ENCODE measurements around the gene DCTPP1. TPM values are rescaled to one million over a fixed set of nuclear protein-coding genes. Genes with fewer than 3 reads are reported as not detected.

The DCTPP1 gene
- total and polyA plus RNA-seq, 9 of the 15 experiments (the other 6 are each of a cell fraction or from before 2014, with no cell fraction given) = 45.0 to 132 (median 80.6) TPM

Small RNA genes within 50 kb of the gene (small RNA-seq; reads per million reads assigned to genes)
- gene RF00019 (not detected), gene RF00406 (3.8 reads per million, percentile 90 among the genes with 10 or more reads in this experiment)

Other genes starting within 250 kb of the DCTPP1 start
Only the 7 nearest of the 21 such genes appear.
- 28.9 and 37.9 TPM in 2 replicates for gene TBC1D10B, start 59.5 kb downstream of the DCTPP1 start, total RNA-seq (2014; rRNA removed)
- gene TBC1D10B, start 59.5 kb downstream of the DCTPP1 start, total RNA-seq (2014; rRNA removed; fragmentation: Illumina TruSeq; extraction: Trizol) = 11.9 and 12.6 TPM in 2 replicates
- gene TBC1D10B, start 59.5 kb downstream of the DCTPP1 start, total RNA-seq (2015; rRNA removed; fragmentation: Illumina TruSeq; extraction: Trizol) = 16.9 and 17.5 TPM in 2 replicates
- 52.1 and 55.4 TPM in 2 replicates for gene TBC1D10B, start 59.5 kb downstream of the DCTPP1 start, total RNA-seq (2021)
- 11.5 and 13.7 TPM in 2 replicates for gene TBC1D10B, start 59.5 kb downstream of the DCTPP1 start, polyA plus RNA-seq (2011; rRNA removed)
- gene TBC1D10B, start 59.5 kb downstream of the DCTPP1 start, polyA plus RNA-seq (2014; fragmentation: Illumina TruSeq; extraction: Trizol) = 24.4 and 28.4 TPM in 2 replicates
- gene TBC1D10B, start 59.5 kb downstream of the DCTPP1 start, polyA plus RNA-seq (2014; fragmentation: Nextera tagmentation; extraction: Ambion mirVana) = 1 to 10 TPM; 2.2 to 2.3 TPM
- gene TBC1D10B, start 59.5 kb downstream of the DCTPP1 start, polyA plus RNA-seq (2014; rRNA removed) = 24.0 and 27.9 TPM in 2 replicates
- 1.7 TPM in 1 of 2 replicates, not detected in the other for gene MYL11, start 55.2 kb downstream of the DCTPP1 start, total RNA-seq (2014; rRNA removed)
- gene MYL11, start 55.2 kb downstream of the DCTPP1 start, total RNA-seq (2014; rRNA removed; fragmentation: Illumina TruSeq; extraction: Trizol) = not detected in 2 replicates
- gene MYL11, start 55.2 kb downstream of the DCTPP1 start, total RNA-seq (2015; rRNA removed; fragmentation: Illumina TruSeq; extraction: Trizol) = 1.5 and 2.0 TPM in 2 replicates
- 1.5 and 1.7 TPM in 2 replicates for gene MYL11, start 55.2 kb downstream of the DCTPP1 start, total RNA-seq (2021)
- 0.31 TPM in 1 of 2 replicates, not detected in the other for gene MYL11, start 55.2 kb downstream of the DCTPP1 start, polyA plus RNA-seq (2011; rRNA removed)
- not detected in 2 replicates for gene MYL11, start 55.2 kb downstream of the DCTPP1 start, polyA plus RNA-seq (2014; fragmentation: Illumina TruSeq; extraction: Trizol)
- under 1 TPM; 0.52 to 0.73 TPM for gene MYL11, start 55.2 kb downstream of the DCTPP1 start, polyA plus RNA-seq (2014; fragmentation: Nextera tagmentation; extraction: Ambion mirVana)
- 0.62 TPM in 1 of 2 replicates, not detected in the other for gene MYL11, start 55.2 kb downstream of the DCTPP1 start, polyA plus RNA-seq (2014; rRNA removed)
- gene SEPTIN1, start 47.5 kb downstream of the DCTPP1 start, total RNA-seq (2014; rRNA removed) = 2.3 and 3.0 TPM in 2 replicates
- 1.2 TPM in 2 replicates for gene SEPTIN1, start 47.5 kb downstream of the DCTPP1 start, total RNA-seq (2014; rRNA removed; fragmentation: Illumina TruSeq; extraction: Trizol)
- 0.69 and 0.72 TPM in 2 replicates for gene SEPTIN1, start 47.5 kb downstream of the DCTPP1 start, total RNA-seq (2015; rRNA removed; fragmentation: Illumina TruSeq; extraction: Trizol)
- gene SEPTIN1, start 47.5 kb downstream of the DCTPP1 start, total RNA-seq (2021) = 4.2 and 5.6 TPM in 2 replicates
- gene SEPTIN1, start 47.5 kb downstream of the DCTPP1 start, polyA plus RNA-seq (2011; rRNA removed) = 2.1 and 2.3 TPM in 2 replicates
- gene SEPTIN1, start 47.5 kb downstream of the DCTPP1 start, polyA plus RNA-seq (2014; fragmentation: Illumina TruSeq; extraction: Trizol) = 0.94 and 3.0 TPM in 2 replicates
- gene SEPTIN1, start 47.5 kb downstream of the DCTPP1 start, polyA plus RNA-seq (2014; fragmentation: Nextera tagmentation; extraction: Ambion mirVana) = under 1 TPM in 1 of 2 experiments, not detected in 1; 0.23 TPM
- gene SEPTIN1, start 47.5 kb downstream of the DCTPP1 start, polyA plus RNA-seq (2014; rRNA removed) = 4.5 and 5.1 TPM in 2 replicates
- 8.6 and 10.8 TPM in 2 replicates for gene ZNF48, start 34.6 kb downstream of the DCTPP1 start, total RNA-seq (2014; rRNA removed)
- 3.3 and 3.4 TPM in 2 replicates for gene ZNF48, start 34.6 kb downstream of the DCTPP1 start, total RNA-seq (2014; rRNA removed; fragmentation: Illumina TruSeq; extraction: Trizol)
- 7.4 and 7.7 TPM in 2 replicates for gene ZNF48, start 34.6 kb downstream of the DCTPP1 start, total RNA-seq (2015; rRNA removed; fragmentation: Illumina TruSeq; extraction: Trizol)
- gene ZNF48, start 34.6 kb downstream of the DCTPP1 start, total RNA-seq (2021) = 9.0 and 11.6 TPM in 2 replicates
- gene ZNF48, start 34.6 kb downstream of the DCTPP1 start, polyA plus RNA-seq (2011; rRNA removed) = 3.6 and 4.7 TPM in 2 replicates
- 4.6 and 8.2 TPM in 2 replicates for gene ZNF48, start 34.6 kb downstream of the DCTPP1 start, polyA plus RNA-seq (2014; fragmentation: Illumina TruSeq; extraction: Trizol)
- gene ZNF48, start 34.6 kb downstream of the DCTPP1 start, polyA plus RNA-seq (2014; fragmentation: Nextera tagmentation; extraction: Ambion mirVana) = under 1 TPM; 0.38 to 0.46 TPM
- 5.8 and 6.0 TPM in 2 replicates for gene ZNF48, start 34.6 kb downstream of the DCTPP1 start, polyA plus RNA-seq (2014; rRNA removed)
- gene ZNF771, start 22.4 kb downstream of the DCTPP1 start, total RNA-seq (2014; rRNA removed) = 11.2 and 12.2 TPM in 2 replicates
- 3.2 and 3.6 TPM in 2 replicates for gene ZNF771, start 22.4 kb downstream of the DCTPP1 start, total RNA-seq (2014; rRNA removed; fragmentation: Illumina TruSeq; extraction: Trizol)
- gene ZNF771, start 22.4 kb downstream of the DCTPP1 start, total RNA-seq (2015; rRNA removed; fragmentation: Illumina TruSeq; extraction: Trizol) = 3.8 and 4.4 TPM in 2 replicates
- gene ZNF771, start 22.4 kb downstream of the DCTPP1 start, total RNA-seq (2021) = 11.6 and 11.9 TPM in 2 replicates
- 4.3 and 5.1 TPM in 2 replicates for gene ZNF771, start 22.4 kb downstream of the DCTPP1 start, polyA plus RNA-seq (2011; rRNA removed)
- 2.9 and 3.2 TPM in 2 replicates for gene ZNF771, start 22.4 kb downstream of the DCTPP1 start, polyA plus RNA-seq (2014; fragmentation: Illumina TruSeq; extraction: Trizol)
- gene ZNF771, start 22.4 kb downstream of the DCTPP1 start, polyA plus RNA-seq (2014; fragmentation: Nextera tagmentation; extraction: Ambion mirVana) = 1 to 10 TPM; 1.5 to 1.7 TPM
- gene ZNF771, start 22.4 kb downstream of the DCTPP1 start, polyA plus RNA-seq (2014; rRNA removed) = 8.3 and 12.6 TPM in 2 replicates
- 31.6 and 42.6 TPM in 2 replicates for gene SEPHS2, start 15.8 kb upstream of the DCTPP1 start, total RNA-seq (2014; rRNA removed)
- gene SEPHS2, start 15.8 kb upstream of the DCTPP1 start, total RNA-seq (2014; rRNA removed; fragmentation: Illumina TruSeq; extraction: Trizol) = 41.2 and 43.8 TPM in 2 replicates
- gene SEPHS2, start 15.8 kb upstream of the DCTPP1 start, total RNA-seq (2015; rRNA removed; fragmentation: Illumina TruSeq; extraction: Trizol) = 38.2 and 43.4 TPM in 2 replicates
- gene SEPHS2, start 15.8 kb upstream of the DCTPP1 start, total RNA-seq (2021) = 84.0 and 87.3 TPM in 2 replicates
- gene SEPHS2, start 15.8 kb upstream of the DCTPP1 start, polyA plus RNA-seq (2011; rRNA removed) = 73.4 and 90.6 TPM in 2 replicates
- gene SEPHS2, start 15.8 kb upstream of the DCTPP1 start, polyA plus RNA-seq (2014; fragmentation: Illumina TruSeq; extraction: Trizol) = 62.3 and 74.6 TPM in 2 replicates
- 10 to 100 TPM; 20.9 to 21.3 TPM for gene SEPHS2, start 15.8 kb upstream of the DCTPP1 start, polyA plus RNA-seq (2014; fragmentation: Nextera tagmentation; extraction: Ambion mirVana)
- gene SEPHS2, start 15.8 kb upstream of the DCTPP1 start, polyA plus RNA-seq (2014; rRNA removed) = 80.0 and 80.2 TPM in 2 replicates
- 0.61 TPM in 1 of 2 replicates, not detected in the other for gene ITGAL, start 42.7 kb upstream of the DCTPP1 start, total RNA-seq (2014; rRNA removed)
- gene ITGAL, start 42.7 kb upstream of the DCTPP1 start, total RNA-seq (2014; rRNA removed; fragmentation: Illumina TruSeq; extraction: Trizol) = not detected in 2 replicates
- not detected in 2 replicates for gene ITGAL, start 42.7 kb upstream of the DCTPP1 start, total RNA-seq (2015; rRNA removed; fragmentation: Illumina TruSeq; extraction: Trizol)
- 0.53 and 0.92 TPM in 2 replicates for gene ITGAL, start 42.7 kb upstream of the DCTPP1 start, total RNA-seq (2021)
- gene ITGAL, start 42.7 kb upstream of the DCTPP1 start, polyA plus RNA-seq (2011; rRNA removed) = 0.01 and 0.12 TPM in 2 replicates
- gene ITGAL, start 42.7 kb upstream of the DCTPP1 start, polyA plus RNA-seq (2014; fragmentation: Illumina TruSeq; extraction: Trizol) = 0.12 TPM in 1 of 2 replicates, not detected in the other
- gene ITGAL, start 42.7 kb upstream of the DCTPP1 start, polyA plus RNA-seq (2014; fragmentation: Nextera tagmentation; extraction: Ambion mirVana) = not detected
- not detected in 2 replicates for gene ITGAL, start 42.7 kb upstream of the DCTPP1 start, polyA plus RNA-seq (2014; rRNA removed)

Measured in K562 (cell line).